Ureter (tissue), 1 donor: ENCODE data around the gene ARHGAP24. TPM values are rescaled to one million over a fixed set of nuclear protein-coding genes. Genes with fewer than 3 reads are reported as not detected.

ENCODE experiments used
- DNase-seq: peaks from one replicate; pipeline ENCODE4 v3.0.0-alpha.2; 2020; ENCODE audit warnings: low spot score
- total RNA-seq: library from RNA; stranded (reverse); gene quantifications from one replicate; pipeline ENCODE4 v1.2.4, GENCODE V29; 2023
- donor health status: DM: yes; HTN: yes; CAD: no.

Gene ARHGAP24
- total RNA-seq, 1 donor from 2014 or later = 11.2 TPM

GRCh38 chr4:85740431-85740861 is 265.5 kb downstream of the ARHGAP24 start:
- DNase-seq = no peak

GRCh38 chr4:85741381-85741780 is 266.4 kb downstream of the ARHGAP24 start:
- DNase-seq = no peak

- no peak for DNase-seq
Measured at GRCh38 chr4:85741921-85742591, 267.1 kb downstream of the ARHGAP24 start.

- DNase-seq = no peak
Measured at GRCh38 chr4:85744950-85745349, 270.0 kb downstream of the ARHGAP24 start.

GRCh38 chr4:85745939-85746338 is 271.0 kb downstream of the ARHGAP24 start:
- DNase-seq = no peak

GRCh38 chr4:85747882-85748491 is 273.0 kb downstream of the ARHGAP24 start:
- no peak for DNase-seq

GRCh38 chr4:85748654-85749053 is 273.7 kb downstream of the ARHGAP24 start:
- DNase-seq = no peak

- no peak for DNase-seq
Measured at GRCh38 chr4:85751866-85752265, 276.9 kb downstream of the ARHGAP24 start.

GRCh38 chr4:85755285-85755684 is 280.3 kb downstream of the ARHGAP24 start:
- DNase-seq = no peak

- no peak for DNase-seq
Measured at GRCh38 chr4:85756938-85757337, 282.0 kb downstream of the ARHGAP24 start.

GRCh38 chr4:85759388-85759787 is 284.4 kb downstream of the ARHGAP24 start:
- DNase-seq = no peak

- DNase-seq = no peak
Measured at GRCh38 chr4:85760511-85760910, 285.6 kb downstream of the ARHGAP24 start.

- DNase-seq = no peak
Measured at GRCh38 chr4:85761803-85762528, 287.0 kb downstream of the ARHGAP24 start.

- no peak for DNase-seq
Measured at GRCh38 chr4:85762529-85762871, 287.6 kb downstream of the ARHGAP24 start.

- DNase-seq = no peak
Measured at GRCh38 chr4:85763202-85763601, 288.3 kb downstream of the ARHGAP24 start.

GRCh38 chr4:85767649-85768048 is 292.7 kb downstream of the ARHGAP24 start:
- DNase-seq = no peak

GRCh38 chr4:85769009-85769408 is 294.1 kb downstream of the ARHGAP24 start:
- DNase-seq = no peak

- DNase-seq = no peak
Measured at GRCh38 chr4:85772470-85772869, 297.5 kb downstream of the ARHGAP24 start.

- no peak for DNase-seq
Measured at GRCh38 chr4:85773372-85773771, 298.4 kb downstream of the ARHGAP24 start.

- no peak for DNase-seq
Measured at GRCh38 chr4:85774000-85774399, 299.1 kb downstream of the ARHGAP24 start.

- DNase-seq = no peak
Measured at GRCh38 chr4:85774489-85774888, 299.5 kb downstream of the ARHGAP24 start.

- DNase-seq = no peak
Measured at GRCh38 chr4:85776096-85776495, 301.1 kb downstream of the ARHGAP24 start.

- no peak for DNase-seq
Measured at GRCh38 chr4:85776579-85776978, 301.6 kb downstream of the ARHGAP24 start.
